ENCODE measurements around the gene C19orf67.
"Not testable (repeated sequence)": the region's sequence is repeated elsewhere in the genome, so short reads cannot be mapped to it uniquely, and the experiment has no call there.

The C19orf67 gene

DNA sequence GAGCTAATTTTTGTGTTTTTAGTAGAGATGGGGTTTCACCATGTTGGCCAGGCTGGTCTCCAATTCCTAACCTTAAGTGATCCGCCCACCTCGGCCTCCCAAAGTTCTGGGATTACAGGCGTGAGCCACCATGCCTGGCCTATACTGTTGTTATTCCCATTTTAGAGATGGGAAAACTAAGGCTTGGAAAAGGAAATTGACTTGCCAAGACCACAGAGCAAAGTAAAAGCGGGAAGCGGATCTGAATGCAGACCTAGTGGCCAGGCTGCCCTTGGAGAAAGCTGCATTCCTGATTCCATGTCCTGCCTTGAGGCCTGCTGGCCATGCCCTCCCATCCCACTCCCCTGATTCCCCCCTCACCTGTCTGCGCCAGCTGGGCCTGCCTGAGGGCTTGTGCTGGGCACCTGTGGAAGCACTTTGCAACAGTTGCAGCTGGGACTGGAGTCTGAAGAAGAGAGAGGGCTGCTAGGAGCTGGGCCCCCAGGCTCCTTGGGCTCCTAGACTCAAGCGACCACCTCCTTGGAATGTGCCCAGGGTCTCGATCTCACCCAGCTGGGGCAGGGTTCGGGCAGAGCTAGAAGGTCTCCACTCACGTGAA, 29.4 kb downstream of the C19orf67 start:
- DNase-seq (ENCODE audit: low spot score) = no peak

DNA sequence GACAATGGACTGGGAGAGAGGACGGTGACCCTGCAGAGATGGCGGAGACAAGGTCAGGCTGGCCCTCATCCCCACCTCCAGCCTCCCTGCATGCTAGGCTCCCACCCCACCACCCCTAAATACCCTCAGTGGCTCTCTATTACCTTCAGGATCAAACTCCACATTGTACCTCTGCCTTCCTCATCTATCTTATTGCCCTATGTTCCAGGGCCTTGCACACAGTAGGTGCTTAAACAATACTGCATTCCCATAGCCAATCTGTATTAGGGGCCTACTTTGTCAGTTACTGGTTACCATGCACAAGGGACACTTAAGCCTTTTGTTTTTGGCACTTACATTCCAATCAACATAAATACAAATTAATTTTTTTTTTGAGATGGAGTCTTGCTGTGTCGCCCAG, 30.2 kb downstream of the C19orf67 start:
- DNase-seq (ENCODE audit: low spot score) = no peak

DNA sequence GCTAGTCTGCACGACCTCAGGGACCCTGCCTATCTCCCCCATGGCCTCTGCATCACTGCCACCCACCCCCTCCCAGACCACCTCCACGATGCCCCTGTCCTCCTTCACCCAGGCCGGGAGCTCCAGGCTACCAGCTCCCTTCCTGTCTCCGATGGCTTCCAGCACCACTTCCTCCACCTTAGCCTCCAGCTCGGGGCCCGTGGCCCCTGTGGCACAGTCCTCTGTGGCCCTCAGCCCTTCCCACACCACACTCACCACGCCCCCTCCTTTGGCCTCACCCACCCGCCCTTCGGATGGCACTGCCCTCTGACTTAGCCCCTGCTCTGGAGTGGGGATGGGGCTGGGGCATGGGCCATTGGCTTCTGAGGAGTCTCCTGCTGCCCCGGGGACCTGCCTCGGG, 30.9 kb downstream of the C19orf67 start:
- no peak for DNase-seq (ENCODE audit: low spot score)

DNA sequence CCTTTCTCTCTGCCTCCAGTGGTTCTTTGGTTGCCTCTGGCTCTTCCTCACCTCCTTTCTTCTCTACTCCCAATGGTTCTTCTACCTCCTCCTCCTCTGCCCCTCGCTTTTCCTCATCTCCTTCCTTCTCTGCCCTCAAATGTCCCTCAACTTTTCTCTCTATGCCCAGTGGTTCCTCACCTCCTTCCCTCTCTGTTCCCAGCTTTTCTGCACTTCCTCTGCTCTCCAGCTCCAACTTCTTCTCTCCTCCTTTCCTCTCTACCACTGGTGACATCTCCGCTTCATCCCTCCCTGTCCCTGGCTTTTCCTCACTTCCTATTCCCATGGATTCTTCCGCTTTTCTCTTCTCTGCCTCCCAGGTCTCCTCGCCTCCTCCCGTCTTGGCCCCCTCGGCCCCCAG, 31.5 kb downstream of the C19orf67 start:
- DNase-seq (ENCODE audit: low spot score) = no peak

DNA sequence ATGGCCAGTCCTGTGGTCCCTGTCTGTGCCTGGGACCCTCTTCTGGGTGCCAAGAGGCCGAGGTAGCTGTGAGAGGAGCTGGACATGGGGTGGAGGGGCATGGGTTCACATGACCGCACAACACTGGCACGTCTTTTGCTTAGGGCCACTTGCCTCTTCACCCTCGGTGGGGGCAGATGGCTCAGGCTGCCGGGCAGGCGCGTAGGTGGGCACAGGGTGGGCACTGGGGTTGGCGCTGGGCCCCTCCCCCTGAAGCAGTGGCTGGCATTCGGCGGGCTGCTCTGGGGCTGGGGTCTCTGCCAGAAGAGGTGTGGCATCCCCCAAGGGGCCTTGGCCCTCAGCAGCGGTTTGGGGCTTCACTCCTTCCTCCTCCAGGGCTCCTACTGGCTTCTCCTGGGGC, 32.1 kb downstream of the C19orf67 start:
- DNase-seq (ENCODE audit: low spot score) = no peak

DNA sequence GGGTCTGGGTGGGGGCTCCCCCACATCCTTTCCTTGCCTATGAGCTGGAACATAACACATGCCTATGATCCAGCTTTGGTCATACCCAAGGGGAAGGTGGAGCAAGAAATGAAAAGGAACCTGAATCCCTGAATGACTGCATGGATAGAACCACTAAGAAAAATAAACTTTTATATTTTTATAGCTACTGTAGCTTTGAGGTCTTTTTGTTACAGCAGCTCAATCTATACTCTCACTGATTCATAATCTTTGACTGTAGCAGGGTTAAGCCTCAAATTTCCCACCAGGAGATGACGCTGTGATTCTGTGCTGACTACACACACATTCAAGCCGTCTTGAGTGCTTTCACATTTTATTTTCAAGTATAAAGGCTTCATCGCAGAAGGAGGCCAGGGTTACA, 32.6 kb downstream of the C19orf67 start:
- DNase-seq (ENCODE audit: low spot score) = no peak

DNA sequence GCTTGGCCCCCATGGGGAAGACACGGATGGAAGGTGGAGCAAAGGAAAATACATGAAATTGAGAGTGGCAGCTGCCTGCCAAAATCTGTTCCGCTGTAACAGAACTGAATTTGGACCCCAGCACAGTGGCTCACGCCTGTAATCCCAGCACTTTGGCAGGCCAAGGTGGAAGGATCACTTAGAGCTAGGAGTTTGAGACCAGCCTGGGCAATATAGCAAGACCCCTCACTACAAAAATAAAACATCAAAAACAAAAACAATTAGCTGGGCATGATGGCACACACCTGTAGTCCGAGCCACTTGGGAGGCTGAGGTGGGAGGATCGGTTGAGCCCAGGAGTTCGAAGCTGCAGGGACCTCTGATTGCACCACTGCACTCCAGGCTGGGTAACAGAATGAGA, 33.1 kb downstream of the C19orf67 start:
- DNase-seq (ENCODE audit: low spot score) = no peak

DNA sequence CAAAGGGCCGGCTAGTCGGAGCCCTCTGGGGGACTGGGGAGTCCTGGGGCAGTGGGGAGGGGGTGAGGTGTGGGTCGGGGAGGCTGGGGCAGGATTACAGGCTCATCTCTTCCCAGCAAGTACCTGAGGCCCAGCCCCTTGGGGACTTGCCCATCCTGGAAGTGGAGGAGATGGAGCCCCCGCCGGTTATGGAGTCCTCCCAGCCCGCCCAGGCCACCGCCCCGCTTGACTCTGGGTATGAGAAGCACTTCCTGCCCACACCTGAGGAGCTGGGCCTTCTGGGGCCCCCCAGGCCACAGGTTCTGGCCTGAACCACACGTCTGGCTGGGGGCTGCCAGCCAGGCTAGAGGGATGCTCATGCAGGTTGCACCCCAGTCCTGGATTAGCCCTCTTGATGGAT, 33.6 kb downstream of the C19orf67 start:
- no peak for DNase-seq (ENCODE audit: low spot score)

DNA sequence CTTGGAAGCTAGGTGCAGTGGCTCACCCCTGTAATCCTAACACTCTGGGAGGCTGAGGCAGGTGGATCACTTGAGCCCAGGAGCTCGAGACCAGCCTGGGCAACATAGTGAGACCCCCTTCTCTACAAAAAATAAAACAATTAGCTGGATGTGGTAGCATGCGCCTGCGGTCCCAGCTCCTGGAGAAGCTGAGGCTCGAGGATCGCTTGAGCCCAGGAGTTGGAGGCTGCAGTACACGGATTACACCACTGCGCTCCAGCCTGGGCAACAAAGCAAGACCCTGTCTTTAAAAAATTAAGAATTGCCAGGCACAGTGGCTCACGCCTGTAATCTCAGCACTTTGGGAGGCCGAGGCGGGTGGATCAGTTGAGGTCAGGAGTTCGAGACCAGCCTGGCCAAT, 34.6 kb downstream of the C19orf67 start:
- not testable (repeated sequence) for DNase-seq (ENCODE audit: low spot score)

DNA sequence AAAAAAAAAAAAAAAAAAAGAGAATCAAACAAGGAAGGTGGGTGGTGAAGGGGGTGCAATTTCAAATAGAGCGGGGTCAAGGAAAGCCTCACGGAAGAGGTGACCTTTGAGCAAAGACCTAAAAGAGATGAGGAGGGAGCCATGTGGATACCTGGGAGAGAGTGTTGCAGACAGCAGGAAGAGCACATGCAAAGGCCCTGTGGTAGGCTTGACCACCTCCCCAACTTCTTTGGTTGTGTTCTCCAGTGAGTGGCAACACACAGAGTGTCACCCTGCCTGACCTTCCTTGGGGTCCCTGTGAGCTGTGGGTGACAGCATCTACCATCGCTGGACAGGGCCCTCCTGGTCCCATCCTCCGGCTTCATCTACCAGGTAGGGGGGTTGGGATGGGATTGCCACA, 35.1 kb downstream of the C19orf67 start:
- DNase-seq (ENCODE audit: low spot score) = no peak

DNA sequence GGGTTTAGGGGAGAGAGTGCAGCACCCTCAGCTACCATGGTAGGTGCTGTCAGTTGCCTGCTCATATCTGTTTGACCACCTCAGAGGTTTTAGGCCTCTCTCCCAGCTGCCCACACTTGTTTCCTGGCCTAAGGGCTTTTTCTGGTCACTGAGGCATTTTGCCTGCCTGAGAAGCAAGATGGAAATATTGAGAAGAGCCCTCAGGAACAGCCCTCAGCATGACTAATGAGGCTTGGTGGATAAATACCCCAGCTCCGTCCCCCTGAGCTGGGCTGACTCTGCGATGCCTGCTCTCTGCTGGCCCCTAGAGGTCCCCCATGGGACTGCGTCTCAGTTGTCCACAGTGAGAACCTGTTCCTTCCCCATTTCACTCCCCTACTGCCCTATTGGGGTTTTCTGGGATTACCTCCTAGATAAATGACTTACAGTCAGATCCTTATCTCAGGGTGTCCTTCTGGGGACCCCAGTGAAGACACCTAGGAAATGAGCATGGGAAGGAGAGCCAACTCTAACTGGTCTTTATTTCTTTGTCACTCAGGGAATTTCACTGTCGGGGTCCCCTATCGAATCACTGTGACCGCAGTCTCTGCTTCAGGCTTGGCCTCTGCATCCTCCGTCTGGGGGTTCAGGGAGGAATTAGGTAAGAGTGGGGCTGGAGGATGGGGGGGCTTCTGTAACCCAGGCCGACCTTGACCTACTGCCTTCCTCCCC, 37.0 kb downstream of the C19orf67 start:
- DNase-seq (ENCODE audit: low spot score) = peak; percentile 60

DNA sequence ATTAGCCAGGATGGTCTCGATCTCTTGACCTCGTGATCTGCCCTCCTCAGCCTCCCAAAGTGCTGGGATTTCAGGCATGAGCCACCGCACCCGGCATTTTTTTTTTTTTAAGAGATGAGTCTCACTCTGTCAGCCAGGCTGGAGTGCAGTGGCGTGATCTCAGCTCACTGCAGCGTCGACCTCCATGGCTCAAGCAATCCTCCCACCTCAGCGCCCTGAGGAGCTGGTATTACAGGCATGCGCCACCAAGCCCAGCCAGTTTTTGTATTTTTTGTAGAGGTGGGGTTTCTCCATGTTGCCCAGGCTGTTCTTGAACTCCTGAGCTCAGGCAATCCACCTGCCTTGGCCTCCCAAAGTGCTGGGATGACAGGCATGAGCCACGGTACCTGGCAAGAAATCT, 37.7 kb downstream of the C19orf67 start:
- not testable (repeated sequence) for DNase-seq (ENCODE audit: low spot score)

DNA sequence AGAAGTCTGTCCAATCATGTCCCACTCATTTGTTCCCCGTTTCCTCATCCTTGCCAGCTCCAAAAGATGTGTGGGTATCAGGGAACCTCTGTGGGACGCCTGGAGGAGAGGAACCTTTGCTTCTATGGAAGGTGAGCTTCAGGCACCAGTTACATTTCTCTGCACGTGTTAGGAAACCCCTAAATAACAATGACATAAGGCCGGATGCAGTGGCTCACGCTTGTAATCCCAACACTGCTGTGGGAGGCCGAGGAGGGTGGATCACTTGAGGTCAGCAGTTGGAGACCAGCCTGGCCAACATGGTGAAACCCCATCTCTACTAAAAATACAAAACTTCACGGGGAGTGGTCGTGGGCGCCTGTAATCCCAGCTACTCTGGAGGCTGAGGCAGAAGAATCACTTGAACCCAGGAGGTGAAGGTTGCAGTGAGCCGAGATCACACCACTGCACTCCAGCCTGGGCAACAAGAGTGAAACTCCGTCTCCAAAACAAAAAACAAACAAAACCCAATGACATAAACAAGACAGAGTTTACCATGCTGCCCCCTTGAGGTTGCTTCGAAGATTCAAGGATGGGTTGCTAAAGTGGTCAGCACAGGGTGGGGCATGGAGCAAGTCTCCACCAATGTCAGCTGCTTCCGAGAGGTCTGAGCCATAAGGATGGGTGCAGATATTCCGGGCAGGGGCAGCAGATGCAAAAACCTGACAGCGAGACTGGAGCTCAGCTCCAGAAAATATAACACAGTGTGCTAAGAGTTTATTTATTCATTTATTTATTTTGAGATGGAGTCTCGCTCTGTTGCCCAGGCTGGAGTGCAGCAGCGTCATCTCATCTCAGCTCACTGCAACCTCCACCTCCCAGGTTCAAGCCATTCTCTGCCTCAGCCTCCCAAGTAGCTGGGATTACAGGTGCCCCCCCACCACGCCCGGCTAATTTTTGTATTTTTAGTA, 42.6 kb downstream of the C19orf67 start:
- peak; percentile 29 for DNase-seq (ENCODE audit: low spot score)

DNA sequence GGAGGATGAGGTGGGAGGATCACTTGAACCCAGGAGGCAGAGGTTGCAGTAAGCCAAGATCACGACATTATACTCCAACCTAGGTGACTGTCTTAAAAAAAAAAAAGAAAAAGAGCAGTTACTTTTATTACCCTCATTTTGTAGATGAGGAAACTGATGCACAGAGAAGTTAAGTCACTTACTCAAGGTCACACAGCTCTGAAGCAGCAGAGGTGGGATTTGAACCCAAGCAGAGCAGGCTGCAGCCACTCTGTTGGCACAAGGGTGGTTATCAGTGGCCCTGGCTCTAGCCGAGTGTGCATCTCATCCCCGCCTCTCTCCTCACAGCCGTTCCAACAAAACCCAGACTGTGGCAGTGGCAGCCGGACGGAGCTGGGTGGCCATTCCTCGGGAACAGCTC, 46.4 kb downstream of the C19orf67 start:
- no peak for DNase-seq (ENCODE audit: low spot score)

DNA sequence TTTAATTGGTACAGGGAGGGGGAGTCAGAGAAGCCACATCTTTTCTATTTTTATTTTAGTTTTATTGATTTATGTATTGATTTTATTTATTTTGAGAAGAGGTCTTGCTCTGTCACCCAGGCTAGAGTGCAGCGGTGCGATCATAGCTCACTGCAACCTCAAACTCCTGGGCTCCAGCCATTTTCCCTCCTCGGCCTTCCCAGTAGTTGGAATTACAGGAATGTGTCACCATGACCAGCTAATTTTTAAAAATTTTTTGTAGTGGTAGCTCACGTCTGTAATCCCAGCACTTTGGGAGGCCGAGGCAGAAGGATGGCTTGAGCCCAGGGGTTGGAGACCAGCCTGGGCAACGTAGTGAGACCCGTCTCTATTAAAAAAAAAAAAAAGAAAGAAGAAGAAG, 49.9 kb downstream of the C19orf67 start:
- no peak for DNase-seq (ENCODE audit: low spot score)

DNA sequence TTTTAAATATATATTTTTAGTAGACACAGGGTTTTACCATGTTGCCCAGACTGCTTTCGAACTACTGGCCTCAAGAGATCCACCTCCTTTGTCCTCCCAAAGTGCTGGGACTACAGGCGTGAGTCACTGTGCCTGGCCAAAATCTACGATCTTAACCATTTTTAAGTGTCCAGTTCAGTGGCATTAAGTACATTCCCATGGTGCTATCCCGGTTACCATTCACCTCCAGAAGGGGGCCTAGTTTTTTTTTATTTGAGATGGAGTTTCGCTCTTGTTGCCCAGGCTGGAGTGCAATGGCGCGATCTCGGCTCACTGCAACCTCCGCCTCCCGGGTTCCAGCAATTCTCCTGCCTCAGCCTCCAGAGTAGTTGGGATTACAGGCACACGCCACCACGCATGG, 50.4 kb downstream of the C19orf67 start:
- DNase-seq (ENCODE audit: low spot score) = not testable (repeated sequence)

DNA sequence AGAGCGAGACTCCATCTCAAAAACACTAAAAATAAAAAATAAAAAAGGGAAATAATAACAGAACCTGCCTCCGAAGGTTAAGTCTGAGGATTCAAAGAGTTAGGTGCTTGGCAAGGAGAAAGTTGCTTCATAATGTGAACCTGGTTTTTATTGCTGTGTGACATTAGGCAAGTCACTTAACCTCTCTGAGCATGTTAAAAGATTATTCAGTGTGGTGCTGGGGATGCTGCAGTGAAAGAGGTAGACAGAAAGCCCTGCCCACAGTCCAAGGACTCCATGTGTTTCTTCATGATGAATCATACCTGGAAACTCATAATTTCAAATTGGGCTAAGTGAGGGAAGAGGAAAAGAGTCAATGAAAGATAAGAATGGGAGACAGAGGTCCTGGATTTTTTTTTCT, 51.6 kb downstream of the C19orf67 start:
- DNase-seq (ENCODE audit: low spot score) = no peak

DNA sequence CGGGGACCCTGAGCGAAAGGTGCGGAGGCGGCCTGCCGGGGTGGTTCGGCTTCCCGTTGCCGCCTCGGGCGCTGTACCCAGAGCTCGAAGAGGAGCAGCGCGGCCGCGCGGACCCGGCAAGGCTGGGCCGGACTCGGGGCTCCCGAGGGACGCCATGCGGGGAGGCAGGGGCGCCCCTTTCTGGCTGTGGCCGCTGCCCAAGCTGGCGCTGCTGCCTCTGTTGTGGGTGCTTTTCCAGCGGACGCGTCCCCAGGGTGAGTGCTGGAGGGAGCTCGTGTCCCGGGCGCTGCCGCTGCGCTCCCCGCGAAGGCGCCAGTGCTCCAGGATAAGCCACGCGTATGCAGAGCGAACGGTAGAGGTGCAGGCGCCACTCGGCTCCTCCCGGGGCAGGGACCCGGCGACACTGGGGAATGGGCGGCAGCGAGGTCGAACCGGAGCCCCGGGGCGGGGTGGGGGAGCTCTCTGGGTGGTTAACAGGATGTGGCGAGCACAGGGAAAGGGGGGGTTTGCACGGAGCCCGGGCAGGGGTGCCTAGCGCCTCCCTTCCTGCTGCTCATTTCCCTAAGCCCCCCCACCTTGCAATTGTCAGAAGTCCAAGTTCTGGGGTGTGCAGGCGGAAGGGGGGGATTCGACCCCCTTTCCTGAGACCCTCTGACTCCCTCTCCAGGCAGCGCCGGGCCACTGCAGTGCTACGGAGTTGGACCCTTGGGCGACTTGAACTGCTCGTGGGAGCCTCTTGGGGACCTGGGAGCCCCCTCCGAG, 53.7 kb downstream of the C19orf67 start, which contains the start of gene IL27RA:
TSS of gene IL27RA (plus strand) at position 44 of the 762 bp plus-strand sequence. CDS start at position 155, 111 bp downstream.
- DNase-seq (ENCODE audit: low spot score) = peak; percentile 89

Data from CD4-positive, alpha-beta T cell treated with Interleukin-6 at 100 ng/mL for 8 hours (primary cell).